ENCODE results near the gene WRAP73. TPM values are rescaled to one million over a fixed set of nuclear protein-coding genes. Genes with fewer than 3 reads are reported as not detected.

WRAP73 gene
- total and polyA plus RNA-seq, 2 experiments from 2014 or later, result 22.6 to 43.3 TPM

- Histone ChIP-seq H2AFZ (no peak overlapping the region), H3K27ac (ENCODE audit: low read depth) (no peak overlapping the region), H3K4me1 (ENCODE audit: insufficient read depth) (no peaks in the 10 kb centered on the region), H3K4me3 (no peak overlapping the region), H3K27me3 (ENCODE audit: insufficient read depth) (no peaks in the 10 kb centered on the region), H3K4me2 (no peak overlapping the region), H4K20me1 (replicated peaks; ENCODE audit: insufficient read depth) (no peaks in the 10 kb centered on the region), H3K36me3 (ENCODE audit: insufficient read depth) (peaks cover 13% of the 10 kb centered on the region; the same call in 1 of the 2 replicates), H3K79me2 (replicated peaks; ENCODE audit: insufficient read depth) (peaks cover 8% of the 10 kb centered on the region; the same call in 1 of the 2 replicates), H3K9me2 (ENCODE audit: insufficient read depth) (no peaks in the 10 kb centered on the region), H3F3A (replicated peaks; ENCODE audit: low read depth) (no peaks in the 10 kb centered on the region; the same call in 1 of the 2 replicates)
- Mint-ChIP-seq H3K9me3 (no peaks in the 10 kb centered on the region), H3K4me3 (no peak overlapping the region), H3K36me3 (ENCODE audit: low read depth) (peaks cover 32% of the 10 kb centered on the region), H3K27ac (no peak overlapping the region), H3K4me1 (0 out of 3 replicates have a peak, but pooled peaks cover under 1% of the 10 kb centered on the region), H3K27me3 (ENCODE audit: insufficient read depth, low read depth, poor library complexity) (no peaks in the 10 kb centered on the region)
- no peak for ATAC-seq
- TF ChIP-seq EZH2phosphoT487 (IDR thresholded peaks at IDR 0.05; ENCODE audit: unreplicated experiment) (no peak), EZH2 (IDR thresholded peaks at IDR 0.05; ENCODE audit: low read depth, unreplicated experiment) (no peak), STAT1 (IDR thresholded peaks at IDR 0.05; ENCODE audit: unreplicated experiment) (no peak), JUNB (IDR thresholded peaks at IDR 0.05; ENCODE audit: unreplicated experiment) (no peak), POLR2AphosphoS5 (IDR thresholded peaks at IDR 0.05; ENCODE audit: low read depth) (no peak), REST (IDR thresholded peaks at IDR 0.05; ENCODE audit: unreplicated experiment) (no peak), NANOG (IDR thresholded peaks at IDR 0.05; ENCODE audit: borderline replicate concordance) (no peak), CTCF (conservative IDR thresholded peaks at IDR 0.05; ENCODE audit: low read depth in 2 of 2) (no peak), ZNF462 (CRISPR knock-in tag; IDR thresholded peaks at IDR 0.05) (no peak), CREB1 (CRISPR knock-in tag; IDR thresholded peaks at IDR 0.05; ENCODE audit: low read depth) (no peak), ETS1 (IDR thresholded peaks at IDR 0.05) (no peak), ZNF114 (CRISPR knock-in tag; IDR thresholded peaks at IDR 0.05) (no peak), ZNF331 (CRISPR knock-in tag; IDR thresholded peaks at IDR 0.05; ENCODE audit: low read depth) (no peak)
- DNase-seq (ENCODE audit: low spot score), result no peak
Observed at GRCh38 chr1:3638027-3638426, 11.9 kb downstream of the WRAP73 start.

Measured in GM23338 (cell line).